Prostate gland (tissue), 2 donors: ENCODE results near the gene PXMP4. TPM values are rescaled to one million over a fixed set of nuclear protein-coding genes. Genes with fewer than 3 reads are reported as not detected.

Source experiments
- DNase-seq: peaks from one replicate; pipeline ENCODE4 v3.0.0-alpha.2; 2019; ENCODE audit warnings: low spot score
- H3K27ac ChIP-seq, 2 donors: fragments of 200-600 bp; sonication (generic); 2 replicates each; pipeline ENCODE4 v1.5.1; 2017 to 2019
- H3K27me3 ChIP-seq: fragments of 200-600 bp; sonication (generic); replicated peaks from 2 replicates; pipeline ENCODE4 v1.5.1; 2019; ENCODE audit not compliant: insufficient read depth
- H3K36me3 ChIP-seq, 2 donors: fragments of 200-600 bp; sonication (generic); 1 replicate in 1 of 2; 2 replicates in 1 of 2; pipeline versions ENCODE4 v1.5.1 to v1.8.1; 2017 to 2019
- H3K4me1 ChIP-seq: fragments of 200-600 bp; sonication (generic); replicated peaks from 2 replicates; pipeline ENCODE4 v1.5.1; 2019
- H3K4me3 ChIP-seq, 2 donors: fragments of 200-600 bp; sonication (generic); 2 replicates each; pipeline ENCODE4 v1.5.1; 2017 to 2019
- H3K9me3 ChIP-seq: fragments of 200-600 bp; sonication (generic); 2 replicates; pipeline ENCODE4 v1.5.1; 2017
- POLR2A ChIP-seq: fragments of 450-650 bp; IDR thresholded peaks from one replicate; pipeline ENCODE4 v1.6.1; 2016; ENCODE audit warnings: antibody characterized with exemption, mild to moderate bottlenecking
- POLR2AphosphoS5 ChIP-seq: sonication (generic); formaldehyde crosslinking; IDR thresholded peaks from one replicate; pipeline ENCODE4 v1.6.1; 2017; ENCODE audit warnings: antibody characterized with exemption
- WGBS: methylation state at CpG from one replicate; pipeline ENCODE4 v1.1.5; 2018; 5-methylcytosine and 5-hydroxymethylcytosine counted together
- intact Hi-C: fragments of 100-400 bp; cut with DNase I; formaldehyde crosslinking; loops from one replicate; pipeline ENCODE4 v1.14.2; 2022
- total RNA-seq, 2 donors: library from RNA; depleted of rRNA; stranded (reverse); fragments of >200 nt; gene quantifications; one replicate each; pipeline ENCODE4 v1.1.0, GENCODE V29; 2016
- TF ChIP-seq, protein P1 (sequence below), 4 experiments: fragments of 200-600 bp in 2 of 4; fragments of 450-650 bp in 2 of 4; sonication (generic) in 2 of 4; IDR thresholded peaks; 1 replicate in 3 of 4; 2 replicates in 1 of 4; pipeline ENCODE4 v1.5.1; 2016 to 2019; ENCODE audit warnings: antibody characterized with exemption in 4 of 4, mild to moderate bottlenecking in 2 of 4, moderate library complexity in 2 of 4

Gene PXMP4
- total RNA-seq, 2 donors from 2014 or later = 13.3 to 25.5 TPM

GRCh38 chr20:33676121-33676520 is 44.0 kb downstream of the PXMP4 start:
- intact Hi-C loops = loop anchor here (5.0 kb wide), 1 partner anchor 56 kb away; the partner anchor contains the start of gene ZNF341
- H3K4me1 ChIP-seq = peaks cover 6% of the 10 kb centered on the region
- no peaks in the 10 kb centered on the region for H3K36me3 ChIP-seq
- peak overlapping the region; percentile 90 to 92 for H3K27ac ChIP-seq
- no peaks in the 10 kb centered on the region for H3K27me3 ChIP-seq
- H3K9me3 ChIP-seq = no peaks in the 10 kb centered on the region
- H3K4me3 ChIP-seq = no peak overlapping the region
- 86% methylated on average over 11 of the region's 11 CpGs for WGBS
- no peak for TF ChIP-seq POLR2AphosphoS5
- TF ChIP-seq, protein P1, sequence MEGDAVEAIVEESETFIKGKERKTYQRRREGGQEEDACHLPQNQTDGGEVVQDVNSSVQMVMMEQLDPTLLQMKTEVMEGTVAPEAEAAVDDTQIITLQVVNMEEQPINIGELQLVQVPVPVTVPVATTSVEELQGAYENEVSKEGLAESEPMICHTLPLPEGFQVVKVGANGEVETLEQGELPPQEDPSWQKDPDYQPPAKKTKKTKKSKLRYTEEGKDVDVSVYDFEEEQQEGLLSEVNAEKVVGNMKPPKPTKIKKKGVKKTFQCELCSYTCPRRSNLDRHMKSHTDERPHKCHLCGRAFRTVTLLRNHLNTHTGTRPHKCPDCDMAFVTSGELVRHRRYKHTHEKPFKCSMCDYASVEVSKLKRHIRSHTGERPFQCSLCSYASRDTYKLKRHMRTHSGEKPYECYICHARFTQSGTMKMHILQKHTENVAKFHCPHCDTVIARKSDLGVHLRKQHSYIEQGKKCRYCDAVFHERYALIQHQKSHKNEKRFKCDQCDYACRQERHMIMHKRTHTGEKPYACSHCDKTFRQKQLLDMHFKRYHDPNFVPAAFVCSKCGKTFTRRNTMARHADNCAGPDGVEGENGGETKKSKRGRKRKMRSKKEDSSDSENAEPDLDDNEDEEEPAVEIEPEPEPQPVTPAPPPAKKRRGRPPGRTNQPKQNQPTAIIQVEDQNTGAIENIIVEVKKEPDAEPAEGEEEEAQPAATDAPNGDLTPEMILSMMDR (IDR thresholded peaks at IDR 0.05) = no peak
- no peak for TF ChIP-seq POLR2A
- DNase-seq = no peak

GRCh38 chr20:33675136-33675959 is 44.8 kb downstream of the PXMP4 start:
- no peak for DNase-seq
- intact Hi-C loops = loop anchor here (5.0 kb wide), 1 partner anchor 57 kb away; the partner anchor contains the start of gene ZNF341
- Histone ChIP-seq H3K4me1 (peaks cover 6% of the 10 kb centered on the region), H3K36me3 (no peaks in the 10 kb centered on the region), H3K27me3 (no peaks in the 10 kb centered on the region), H3K4me3 (peak overlapping the region; percentile 70 to 78), H3K27ac (peak overlapping the region; percentile 90 to 92), H3K9me3 (no peaks in the 10 kb centered on the region)
- TF ChIP-seq POLR2AphosphoS5 (no peak), POLR2A (no peak)
- TF ChIP-seq, protein P1 (IDR thresholded peaks at IDR 0.05) = no peak
- 35% methylated on average over 16 of the region's 16 CpGs for WGBS

GRCh38 chr20:33674294-33675135 is 45.6 kb downstream of the PXMP4 start, which contains the start of gene NECAB3:
Gene NECAB3, minus strand, starts transcription at chr20:33674428. Its CDS starts 76 bp downstream, at chr20:33674352.
- 5% methylated on average over 39 of the region's 73 CpGs for WGBS
- DNase-seq = peak; percentile 83
- peak within 1 kb of the TSS; percentile 90 to 92 for H3K27ac ChIP-seq
- H3K27me3 ChIP-seq = no peaks in the 10 kb centered on the region
- H3K4me1 ChIP-seq = peaks cover 9% of the 10 kb centered on the region
- TF ChIP-seq, protein P1 (IDR thresholded peaks at IDR 0.05) = peak in 2 of 4 experiments; percentile 4 to 26
- TF ChIP-seq POLR2A (peak; percentile 56), POLR2AphosphoS5 (peak; percentile 28)
- no peaks in the 10 kb centered on the region for H3K9me3 ChIP-seq
- H3K36me3 ChIP-seq = no peaks in the 10 kb centered on the region
- H3K4me3 ChIP-seq = peak within 1 kb of the TSS; percentile 70 to 78
- intact Hi-C loops = loop anchor here (5.0 kb wide), 1 partner anchor 58 kb away; the partner anchor contains the start of gene ZNF341

- WGBS = 15% methylated on average over 29 of the region's 29 CpGs
These were observed 46.5 kb downstream of the PXMP4 start for GRCh38 chr20:33673410-33674293.

More at GRCh38 chr20:33673410-33674293, 46.5 kb downstream of the PXMP4 start:
- Histone ChIP-seq H3K27me3 (no peaks in the 10 kb centered on the region), H3K4me1 (peaks cover 9% of the 10 kb centered on the region), H3K36me3 (no peaks in the 10 kb centered on the region), H3K9me3 (no peaks in the 10 kb centered on the region), H3K27ac (peak overlapping the region; percentile 90 to 92), H3K4me3 (peak overlapping the region; percentile 70 to 78)
- TF ChIP-seq, protein P1 (IDR thresholded peaks at IDR 0.05) = no peak
- TF ChIP-seq POLR2A (no peak), POLR2AphosphoS5 (no peak)
- intact Hi-C loops = no loop called here
- no peak for DNase-seq
